Heart right ventricle (tissue), 16 donors: Measurements from ENCODE around the gene MIOS. TPM values are rescaled to one million over a fixed set of nuclear protein-coding genes. Genes with fewer than 3 reads are reported as not detected.

Source experiments
- ATAC-seq, 8 donors: fragments of 200-7000 bp; cut with Tn5 transposase; one replicate each; pipeline ENCODE4 v1.9.1; 2020; ENCODE audit warnings: mild to moderate bottlenecking in 8 of 8, moderate library complexity in 8 of 8, moderate number of reproducible peaks in 1 of 8
- DNase-seq, 2 donors: peaks; one replicate each; pipeline ENCODE4 v3.0.0-alpha.2; 2020
- H3K27ac ChIP-seq, 10 donors: fragments of 200-600 bp; sonication (generic) in 2 of 10; one replicate each; pipeline versions ENCODE4 v1.5.0 to v1.8.0; 2020 to 2022; ENCODE audit warnings: mild to moderate bottlenecking in 3 of 10
- H3K27me3 ChIP-seq, 7 donors: fragments of 200-600 bp; one replicate each; pipeline ENCODE4 v1.8.0; 2021 to 2022; ENCODE audit warnings: mild to moderate bottlenecking in 2 of 7
- H3K36me3 ChIP-seq, 9 donors: fragments of 200-600 bp; sonication (generic) in 1 of 9; one replicate each; pipeline versions ENCODE4 v1.5.0 to v1.8.0; 2020 to 2022; ENCODE audit warnings: mild to moderate bottlenecking in 2 of 9
- H3K4me1 ChIP-seq, 9 donors: fragments of 200-600 bp; sonication (generic) in 1 of 9; one replicate each; pipeline versions ENCODE4 v1.5.0 to v1.8.0; 2020 to 2022; ENCODE audit warnings: mild to moderate bottlenecking in 4 of 9
- H3K4me3 ChIP-seq, 10 donors: fragments of 200-600 bp; sonication (generic) in 2 of 10; one replicate each; pipeline versions ENCODE4 v1.5.0 to v1.8.0; 2020 to 2022; ENCODE audit warnings: mild to moderate bottlenecking in 7 of 10, moderate library complexity in 2 of 10
- H3K9me3 ChIP-seq, 11 donors: fragments of 200-600 bp in 10 of 11; sonication (generic) in 2 of 11; one replicate each; pipeline versions ENCODE4 v1.5.0 to v1.8.0; 2013 to 2022; ENCODE audit warnings: mild to moderate bottlenecking in 2 of 11, control low read depth in 1 of 11, moderate library complexity in 1 of 11
- CTCF ChIP-seq, 9 donors: fragments of 200-600 bp; sonication (generic) in 2 of 9; IDR thresholded peaks; one replicate each; pipeline versions ENCODE4 v1.5.0 to v1.8.0; 2021 to 2022; ENCODE audit warnings: antibody characterized with exemption in 9 of 9, mild to moderate bottlenecking in 5 of 9, moderate library complexity in 1 of 9
- WGBS, 2 donors: extraction: QIAGEN DNeasy Blood & Tissue Kit; methylation state at CpG; one replicate each; pipeline ENCODE4 v1.1.7; 2013; ENCODE audit warnings: inconsistent platforms in 1 of 2; 5-methylcytosine and 5-hydroxymethylcytosine counted together
- intact Hi-C, 10 donors: fragments of 100-400 bp; cut with DNase I; formaldehyde crosslinking; loops; one replicate each; pipeline versions ENCODE4 v1.11.1 to v1.14.2; 2022
- polyA plus RNA-seq, 2 donors: library from polyadenylated mRNA; stranded (reverse); fragments of 200-250 nt; gene quantifications; one replicate each; pipeline ENCODE4 v1.2.3, GENCODE V29; 2013
- total RNA-seq, 10 donors: library from RNA; stranded (reverse); fragmentation: NEBNext Ultra II Directional in 3 of 10; extraction: Animal tissue kit (Norgen Biotek cat#: 25700) in 3 of 10; gene quantifications; one replicate each; pipeline versions ENCODE4 v1.2.1 to v1.2.4, GENCODE V29; 2021 to 2023
- donor health status: Arrhythmogenic right ventricular cardiomyopathy.
- donor health status: ischemic (EF 13 %, LVEDD 7.1; RV severe dilation, severe dysfunction).
- donor health status: healthy with polysubstance abuse.
- donor health status: DM: no; HTN: yes; CAD: no.
- donor health status: DM: no; HTN: no; CAD: no.
- donor health status: ischemic (EF 25% LVEDD 6.9; RV normal size, moderate dysfunction).
- donor health status: ischemic (EF 25% LVEDD 5.7; RV mildly dilated, moderate dysfunction).
- donor health status: healthy.
- donor health status: DM: yes; HTN: yes; CAD: no.
- donor health status: Ischemic cardiomyopathy.
- donor health status: ischemic (EF 35%, LVEDD 5.7; RV mildly dilated, moderate dysfunction).
- donor health status: nonischemic (EF 11% LVEDD 7.7; RV severe dilation, severe dysfunction).
- donor health status: DM: yes; HTN: yes; CAD: no.
- donor health status: PGD.
- donor health status: ischemic (EF 29% LVEDD 5.4; RV normal size, mild dysfunction).
- donor health status: nonischemic (EF 23%, LVEDD 6.1; RV moderate dilation, normal function).

Gene MIOS
- total and polyA plus RNA-seq, 12 donors = 8.9 to 28.8 (median 20.7) TPM

- intact Hi-C loops = loop anchor here in 1 of 10 donors (10.0 kb wide), 1 partner anchor 584 kb away; no protein-coding TSS in a partner anchor
- no peak for TF ChIP-seq CTCF (IDR thresholded peaks at IDR 0.05)
- H3K4me1 ChIP-seq = no peaks in the 10 kb centered on the region
- DNase-seq (no peak), ATAC-seq (no peak)
- no peak overlapping the region for H3K4me3 ChIP-seq
- no peaks in the 10 kb centered on the region for H3K9me3 ChIP-seq
- WGBS, 2 donors = 96 to 97% methylated on average over 3 of the region's 3 CpGs
- H3K36me3 ChIP-seq = no peaks in the 10 kb centered on the region
- no peaks in the 10 kb centered on the region for H3K27me3 ChIP-seq
- no peak overlapping the region for H3K27ac ChIP-seq
Observed at GRCh38 chr7:7548407-7548806, 18.3 kb upstream of the MIOS start.

GRCh38 chr7:7550663-7551062 is 16.0 kb upstream of the MIOS start:
- no peak overlapping the region for H3K4me3 ChIP-seq
- DNase-seq (no peak), ATAC-seq (no peak)
- intact Hi-C loops = no loop called here
- no peaks in the 10 kb centered on the region for H3K36me3 ChIP-seq
- no peak for TF ChIP-seq CTCF (IDR thresholded peaks at IDR 0.05)
- H3K4me1 ChIP-seq = peaks cover 0 to 4% (median 0%) of the 10 kb centered on the region in 9 donors
- no peaks in the 10 kb centered on the region for H3K27me3 ChIP-seq
- no peaks in the 10 kb centered on the region for H3K9me3 ChIP-seq
- H3K27ac ChIP-seq = no peak overlapping the region
- WGBS, 2 donors = 94 to 96% methylated on average over 3 of the region's 3 CpGs

- intact Hi-C loops = no loop called here
- WGBS, 2 donors = 78 to 81% methylated on average over 2 of the region's 2 CpGs
- no peaks in the 10 kb centered on the region for H3K27me3 ChIP-seq
- no peak for ATAC-seq
- no peak for TF ChIP-seq CTCF (IDR thresholded peaks at IDR 0.05)
- no peaks in the 10 kb centered on the region for H3K9me3 ChIP-seq
- no peak for DNase-seq
- peaks cover 0 to 4% (median 0%) of the 10 kb centered on the region in 9 donors for H3K4me1 ChIP-seq
- no peaks in the 10 kb centered on the region for H3K36me3 ChIP-seq
- no peak overlapping the region for H3K4me3 ChIP-seq
- no peak overlapping the region for H3K27ac ChIP-seq
Observed at GRCh38 chr7:7552199-7552598, 14.5 kb upstream of the MIOS start.

GRCh38 chr7:7553386-7553785 is 13.3 kb upstream of the MIOS start:
- no peak overlapping the region for H3K4me3 ChIP-seq
- no peaks in the 10 kb centered on the region for H3K36me3 ChIP-seq
- peak in 1 of 8 donors; percentile 50 for ATAC-seq
- H3K27me3 ChIP-seq = no peaks in the 10 kb centered on the region
- intact Hi-C loops = no loop called here
- no peak for TF ChIP-seq CTCF (IDR thresholded peaks at IDR 0.05)
- H3K4me1 ChIP-seq = peaks cover 0 to 4% (median 0%) of the 10 kb centered on the region in 9 donors
- no peak for DNase-seq
- H3K9me3 ChIP-seq = peaks cover 0 to 2% (median 0%) of the 10 kb centered on the region in 11 donors
- 89 to 95% methylated on average over 1 of the region's 1 CpG for WGBS, 2 donors
- H3K27ac ChIP-seq = no peak overlapping the region
